DOHH2 (cell line): Measurements from ENCODE around the gene TLCD2.

Source experiments
- H3F3A ChIP-seq: fragments of 200-600 bp; sonication (generic), shearing (Covaris generic); 2 replicates; pipeline ENCODE4 v1.6.0; 2016; ENCODE audit warnings: antibody characterized with exemption, mild to moderate bottlenecking; ENCODE audit not compliant: control insufficient read depth, insufficient read depth
- H3K27ac ChIP-seq: fragments of 200-600 bp; sonication (generic); 2 replicates; pipeline ENCODE4 v1.5.1; 2014; ENCODE audit warnings: low read depth, mild to moderate bottlenecking, low read length, moderate library complexity
- H3K27me3 ChIP-seq: fragments of 200-600 bp; sonication (generic); 2 replicates; pipeline ENCODE4 v1.6.1; 2014; ENCODE audit warnings: mild to moderate bottlenecking, low read length, mixed read lengths; ENCODE audit not compliant: control insufficient read depth
- H3K36me3 ChIP-seq: fragments of 200-600 bp; sonication (generic); 2 replicates; pipeline ENCODE4 v1.6.1; 2014; ENCODE audit warnings: mild to moderate bottlenecking, low read length, moderate library complexity, mixed read lengths; ENCODE audit not compliant: control insufficient read depth
- H3K4me1 ChIP-seq: fragments of 200-600 bp; sonication (generic); 2 replicates; pipeline ENCODE4 v1.6.1; 2014; ENCODE audit warnings: mild to moderate bottlenecking, low read length, mixed read lengths; ENCODE audit not compliant: control insufficient read depth
- H3K4me2 ChIP-seq: fragments of 200-600 bp; sonication (generic); 2 replicates; pipeline ENCODE4 v1.6.0; 2014; ENCODE audit warnings: mild to moderate bottlenecking, low read length, moderate library complexity
- H3K4me3 ChIP-seq: fragments of 200-600 bp; sonication (generic); 2 replicates; pipeline ENCODE4 v1.5.1; 2014; ENCODE audit warnings: mild to moderate bottlenecking, low read length, mixed read lengths
- H3K79me2 ChIP-seq: fragments of 200-600 bp; sonication (generic); 2 replicates; pipeline ENCODE4 v1.6.1; 2014; ENCODE audit warnings: mild to moderate bottlenecking, low read length, mixed read lengths; ENCODE audit not compliant: control insufficient read depth
- H3K9me2 ChIP-seq: fragments of 200-600 bp; sonication (generic); replicated peaks from 2 replicates; pipeline ENCODE4 v1.6.1; 2014; ENCODE audit warnings: mild to moderate bottlenecking, low read length, mixed read lengths; ENCODE audit not compliant: control insufficient read depth
- H3K9me3 ChIP-seq: fragments of 200-600 bp; sonication (generic); 2 replicates; pipeline ENCODE4 v1.6.1; 2014; ENCODE audit warnings: antibody characterized with exemption, low read length, mixed read lengths; ENCODE audit not compliant: control insufficient read depth, insufficient read depth
- H4K20me1 ChIP-seq: fragments of 200-600 bp; sonication (generic); 2 replicates; pipeline ENCODE4 v1.6.0; 2014; ENCODE audit warnings: low read depth, mild to moderate bottlenecking, antibody characterized with exemption, low read length, moderate library complexity; ENCODE audit not compliant: control insufficient read depth, insufficient read depth
- EZH2phosphoT487 ChIP-seq: fragments of 200-600 bp; sonication (generic); IDR thresholded peaks from 2 replicates; pipeline ENCODE4 v1.6.1; 2017; ENCODE audit warnings: borderline replicate concordance, mild to moderate bottlenecking, antibody characterized with exemption, low read length, moderate library complexity, mixed read lengths
- TF ChIP-seq, protein P1 (sequence below): fragments of 200-600 bp; sonication (generic); IDR thresholded peaks from one replicate; pipeline ENCODE4 v1.5.1; 2014; ENCODE audit warnings: antibody characterized with exemption, mild to moderate bottlenecking, low read depth, low read length; ENCODE audit not compliant: poor library complexity, severe bottlenecking

Gene TLCD2

GRCh38 chr17:1731194-1731506 is 21.0 kb upstream of the TLCD2 start:
- Histone ChIP-seq H3K4me3 (peak overlapping the region; percentile 68; the same call in 1 of the 2 replicates), H4K20me1 (no peaks in the 10 kb centered on the region), H3K79me2 (peaks cover 63% of the 10 kb centered on the region), H3F3A (peaks cover 23% of the 10 kb centered on the region), H3K4me2 (peak overlapping the region; percentile 61), H3K4me1 (peaks cover 97% of the 10 kb centered on the region), H3K9me3 (no peaks in the 10 kb centered on the region), H3K27me3 (no peaks in the 10 kb centered on the region), H3K9me2 (no peaks in the 10 kb centered on the region), H3K36me3 (peaks cover 62% of the 10 kb centered on the region), H3K27ac (peak overlapping the region; percentile 99)
- no peak for TF ChIP-seq EZH2phosphoT487
- TF ChIP-seq, protein P1, sequence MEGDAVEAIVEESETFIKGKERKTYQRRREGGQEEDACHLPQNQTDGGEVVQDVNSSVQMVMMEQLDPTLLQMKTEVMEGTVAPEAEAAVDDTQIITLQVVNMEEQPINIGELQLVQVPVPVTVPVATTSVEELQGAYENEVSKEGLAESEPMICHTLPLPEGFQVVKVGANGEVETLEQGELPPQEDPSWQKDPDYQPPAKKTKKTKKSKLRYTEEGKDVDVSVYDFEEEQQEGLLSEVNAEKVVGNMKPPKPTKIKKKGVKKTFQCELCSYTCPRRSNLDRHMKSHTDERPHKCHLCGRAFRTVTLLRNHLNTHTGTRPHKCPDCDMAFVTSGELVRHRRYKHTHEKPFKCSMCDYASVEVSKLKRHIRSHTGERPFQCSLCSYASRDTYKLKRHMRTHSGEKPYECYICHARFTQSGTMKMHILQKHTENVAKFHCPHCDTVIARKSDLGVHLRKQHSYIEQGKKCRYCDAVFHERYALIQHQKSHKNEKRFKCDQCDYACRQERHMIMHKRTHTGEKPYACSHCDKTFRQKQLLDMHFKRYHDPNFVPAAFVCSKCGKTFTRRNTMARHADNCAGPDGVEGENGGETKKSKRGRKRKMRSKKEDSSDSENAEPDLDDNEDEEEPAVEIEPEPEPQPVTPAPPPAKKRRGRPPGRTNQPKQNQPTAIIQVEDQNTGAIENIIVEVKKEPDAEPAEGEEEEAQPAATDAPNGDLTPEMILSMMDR: no peak

DNA sequence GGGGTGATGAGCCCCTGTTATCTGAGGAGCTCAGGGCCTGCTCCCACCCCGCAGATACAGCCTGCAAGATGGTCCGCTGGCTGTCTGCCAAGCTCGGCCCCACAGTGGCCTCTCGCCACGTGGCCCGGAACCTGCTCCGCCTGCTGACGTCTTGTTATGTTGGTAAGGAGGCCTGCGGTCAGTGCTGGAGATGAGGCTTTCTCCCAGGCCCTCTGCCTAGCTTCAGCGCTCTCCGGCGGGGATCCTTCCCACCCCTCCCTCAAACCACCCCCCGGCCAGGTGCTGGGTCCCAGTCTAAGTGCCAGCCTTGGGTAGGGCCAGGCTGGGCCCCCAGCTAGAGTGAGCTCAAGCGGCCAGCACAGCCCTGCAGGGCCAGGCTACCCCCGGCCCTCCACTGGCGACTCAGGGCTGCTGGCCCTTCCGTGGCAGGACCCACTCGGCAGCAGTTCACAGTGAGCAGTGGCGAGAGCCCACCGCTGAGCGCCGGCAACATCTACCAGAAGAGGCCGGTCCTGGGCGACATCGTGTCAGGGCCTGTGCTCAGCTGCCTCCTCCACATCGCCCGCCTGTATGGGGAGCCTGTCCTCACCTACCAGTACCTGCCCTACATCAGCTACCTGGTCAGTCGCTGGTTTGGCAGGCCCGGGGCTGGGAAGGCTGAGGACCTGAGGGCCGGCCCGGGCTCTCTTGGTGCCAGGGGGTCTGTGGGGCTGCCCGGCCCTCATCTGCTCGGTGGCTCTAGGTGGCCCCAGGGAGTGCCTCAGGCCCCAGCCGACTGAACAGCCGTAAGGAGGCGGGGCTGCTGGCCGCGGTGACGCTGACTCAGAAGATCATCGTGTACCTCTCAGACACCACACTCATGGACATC is 20.4 kb upstream of the TLCD2 start:
- Histone ChIP-seq H3K36me3 (peaks cover 64% of the 10 kb centered on the region), H3K27ac (peak overlapping the region; percentile 99)

GRCh38 chr17:1729966-1730325 is 19.8 kb upstream of the TLCD2 start:
- Histone ChIP-seq H3K27ac (peak overlapping the region; percentile 99), H3K4me2 (peak overlapping the region; percentile 61), H3K36me3 (peaks cover 65% of the 10 kb centered on the region)

More for the DNA sequence above, 20.4 kb upstream of the TLCD2 start:
- Histone ChIP-seq H3K79me2 (peaks cover 67% of the 10 kb centered on the region), H3K4me3 (peak overlapping the region; percentile 68), H3K4me2 (peak overlapping the region; percentile 61), H3K27me3 (no peaks in the 10 kb centered on the region), H4K20me1 (no peaks in the 10 kb centered on the region), H3K9me3 (no peaks in the 10 kb centered on the region), H3K9me2 (no peaks in the 10 kb centered on the region), H3F3A (peaks cover 23% of the 10 kb centered on the region), H3K4me1 (peaks cover 97% of the 10 kb centered on the region)
- no peak for TF ChIP-seq EZH2phosphoT487
- TF ChIP-seq, protein P1: no peak

More at GRCh38 chr17:1729966-1730325, 19.8 kb upstream of the TLCD2 start:
- H3K79me2 ChIP-seq: peaks cover 69% of the 10 kb centered on the region
- H3K4me1 ChIP-seq: peaks cover 96% of the 10 kb centered on the region
- no peaks in the 10 kb centered on the region for H3K9me3 ChIP-seq
- no peaks in the 10 kb centered on the region for H3K27me3 ChIP-seq
- H3F3A ChIP-seq: peaks cover 23% of the 10 kb centered on the region
- H4K20me1 ChIP-seq: no peaks in the 10 kb centered on the region
- TF ChIP-seq, protein P1: no peak
- H3K4me3 ChIP-seq: peak overlapping the region; percentile 68
- H3K9me2 ChIP-seq: no peaks in the 10 kb centered on the region
